ENCODE results near the gene DEPDC5.

- no peak for TF ChIP-seq EZH2 (IDR thresholded peaks at IDR 0.05)
- TF ChIP-seq, protein P1, sequence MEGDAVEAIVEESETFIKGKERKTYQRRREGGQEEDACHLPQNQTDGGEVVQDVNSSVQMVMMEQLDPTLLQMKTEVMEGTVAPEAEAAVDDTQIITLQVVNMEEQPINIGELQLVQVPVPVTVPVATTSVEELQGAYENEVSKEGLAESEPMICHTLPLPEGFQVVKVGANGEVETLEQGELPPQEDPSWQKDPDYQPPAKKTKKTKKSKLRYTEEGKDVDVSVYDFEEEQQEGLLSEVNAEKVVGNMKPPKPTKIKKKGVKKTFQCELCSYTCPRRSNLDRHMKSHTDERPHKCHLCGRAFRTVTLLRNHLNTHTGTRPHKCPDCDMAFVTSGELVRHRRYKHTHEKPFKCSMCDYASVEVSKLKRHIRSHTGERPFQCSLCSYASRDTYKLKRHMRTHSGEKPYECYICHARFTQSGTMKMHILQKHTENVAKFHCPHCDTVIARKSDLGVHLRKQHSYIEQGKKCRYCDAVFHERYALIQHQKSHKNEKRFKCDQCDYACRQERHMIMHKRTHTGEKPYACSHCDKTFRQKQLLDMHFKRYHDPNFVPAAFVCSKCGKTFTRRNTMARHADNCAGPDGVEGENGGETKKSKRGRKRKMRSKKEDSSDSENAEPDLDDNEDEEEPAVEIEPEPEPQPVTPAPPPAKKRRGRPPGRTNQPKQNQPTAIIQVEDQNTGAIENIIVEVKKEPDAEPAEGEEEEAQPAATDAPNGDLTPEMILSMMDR (IDR thresholded peaks at IDR 0.05) = no peak
- TF ChIP-seq EZH2phosphoT487 (IDR thresholded peaks at IDR 0.05) = no peak
Measured at GRCh38 chr22:31747441-31747840, 6.4 kb upstream of the DEPDC5 start.

Measured in neural progenitor cell (in vitro differentiated cells).